Right cardiac atrium (tissue), 5 donors: ENCODE results near the gene COX6A2. TPM values are rescaled to one million over a fixed set of nuclear protein-coding genes. Genes with fewer than 3 reads are reported as not detected.

Experiments used
- ATAC-seq, 2 donors: fragments of 200-7000 bp; cut with Tn5 transposase; one replicate each; pipeline versions ENCODE4 v1.8.0 to v1.9.1; 2020; ENCODE audit warnings: moderate library complexity in 2 of 2, mild to moderate bottlenecking in 1 of 2
- DNase-seq, 3 donors: peaks; one replicate each; pipeline ENCODE4 v3.0.0-alpha.2; 2020
- H3K27ac ChIP-seq: one replicate; pipeline ENCODE4 v1.5.1; 2013; ENCODE audit warnings: mild to moderate bottlenecking, low read length, control low read depth, moderate library complexity
- H3K27me3 ChIP-seq: one replicate; pipeline ENCODE4 v1.6.1; 2013; ENCODE audit not compliant: control insufficient read depth, insufficient read depth
- H3K4me1 ChIP-seq: one replicate; pipeline ENCODE4 v1.6.1; 2013; ENCODE audit warnings: low read length; ENCODE audit not compliant: control insufficient read depth, insufficient read depth
- H3K4me3 ChIP-seq: one replicate; pipeline ENCODE4 v1.5.1; 2013; ENCODE audit warnings: low read length, control low read depth
- H3K9me3 ChIP-seq: one replicate; pipeline ENCODE4 v1.6.1; 2013; ENCODE audit warnings: low read length; ENCODE audit not compliant: control insufficient read depth
- WGBS: extraction: QIAGEN DNeasy Blood & Tissue Kit; methylation state at CpG from one replicate; pipeline ENCODE4 v1.1.7; 2013; 5-methylcytosine and 5-hydroxymethylcytosine counted together
- intact Hi-C, 4 donors: fragments of 100-400 bp; cut with DNase I; formaldehyde crosslinking; loops; one replicate each; pipeline versions ENCODE4 v1.11.0 to v1.14.0; 2022 to 2023
- long read RNA-seq, 4 donors: library from polyadenylated mRNA; unstranded; transcript quantifications; one replicate each; pipeline ENCODE4 v2.0.0, GENCODE V29; 2020 to 2021
- polyA plus RNA-seq: library from polyadenylated mRNA; stranded (reverse); fragments of 200-250 nt; gene quantifications from one replicate; pipeline ENCODE4 v1.2.3, GENCODE V29; 2013
- total RNA-seq, 4 donors: library from RNA; stranded (reverse); fragmentation: NEBNext Ultra II Directional; extraction: Animal tissue kit (Norgen Biotek cat#: 25700); gene quantifications; one replicate each; pipeline ENCODE4 v1.2.1, GENCODE V29; 2021
- donor health status: healthy with polysubstance abuse.
- donor health status: DM: no; HTN: yes; CAD: no.
- donor health status: DM: no; HTN: no; CAD: no.
- donor health status: DM: no; HTN: yes; CAD: no; lungs with severe emphysema.
- donor health status: DM: yes; HTN: yes; CAD: no.

COX6A2 gene
- total RNA-seq (1,000 to 10,000 TPM in 2 of 4 donors, 100 to 1,000 TPM in 2; 574 to 1,093 (median 918) TPM), polyA plus RNA-seq (4,696 TPM)
- long read RNA-seq, donor 1, transcript COX6A2-201 (3 exons, 440 nt) = major isoform, 281 of 297 reads
- long read RNA-seq, donor 1, transcript COX6A2-202 (2 exons, 353 nt) = minor isoform, 12 of 297 reads
- long read RNA-seq, donor 1, partial matches to known transcripts = 2 of 297 reads
- long read RNA-seq, donor 1, other reads (novel, unspliced or antisense) = 2 of 297 reads
- long read RNA-seq, donor 2, transcript COX6A2-202 (2 exons, 353 nt) = minor isoform, 44 of 745 reads
- long read RNA-seq, donor 2, transcript COX6A2-201 (3 exons, 440 nt) = major isoform, 695 of 745 reads
- long read RNA-seq, donor 2, partial matches to known transcripts = 2 of 745 reads
- long read RNA-seq, donor 2, other reads (novel, unspliced or antisense) = 4 of 745 reads
- long read RNA-seq, donor 3, transcript COX6A2-202 (2 exons, 353 nt) = minor isoform, 12 of 103 reads
- long read RNA-seq, donor 3, transcript COX6A2-201 (3 exons, 440 nt) = major isoform, 85 of 103 reads
- long read RNA-seq, donor 3, partial matches to known transcripts = 1 of 103 reads
- long read RNA-seq, donor 3, other reads (novel, unspliced or antisense) = 5 of 103 reads
- long read RNA-seq, donor 4, transcript COX6A2-201 (3 exons, 440 nt) = major isoform, 540 of 564 reads
- long read RNA-seq, donor 4, transcript COX6A2-202 (2 exons, 353 nt) = minor isoform, 16 of 564 reads
- long read RNA-seq, donor 4, partial matches to known transcripts = 4 of 564 reads
- long read RNA-seq, donor 4, other reads (novel, unspliced or antisense) = 4 of 564 reads

GRCh38 chr16:31428279-31428597 lies at the start of gene COX6A2:
TSS of gene COX6A2 (minus strand) at chr16:31428360. CDS start at chr16:31428325, 35 bp downstream.
- DNase-seq = peak in 1 of 3 donors; percentile 45
- intact Hi-C loops = no loop called here
- Histone ChIP-seq H3K4me3 (peak within 1 kb of the TSS; percentile 43), H3K27ac (peak within 1 kb of the TSS; percentile 98), H3K4me1 (no peaks in the 10 kb centered on the region), H3K9me3 (no peaks in the 10 kb centered on the region), H3K27me3 (no peaks in the 10 kb centered on the region)
- 40% methylated on average over 7 of the region's 7 CpGs for WGBS
- peak; percentile 74 to 75 for ATAC-seq

GRCh38 chr16:31477220-31478216 lies 49.4 kb upstream of the COX6A2 start:
- intact Hi-C loops = loop anchor here in 1 of 4 donors (10.0 kb wide), 1 partner anchor 217 kb away; no protein-coding TSS in a partner anchor
- 71% methylated on average over 67 of the region's 67 CpGs for WGBS
- H3K9me3 ChIP-seq = no peaks in the 10 kb centered on the region

GRCh38 chr16:31476303-31477219 lies 48.4 kb upstream of the COX6A2 start:
- ATAC-seq = peak in 1 of 2 donors; percentile 8
- WGBS = 72% methylated on average over 68 of the region's 68 CpGs
- no peaks in the 10 kb centered on the region for H3K4me1 ChIP-seq
- H3K27me3 ChIP-seq = no peaks in the 10 kb centered on the region
- H3K27ac ChIP-seq = no peak overlapping the region
- intact Hi-C loops = loop anchor here in 1 of 4 donors (10.0 kb wide), 1 partner anchor 218 kb away; no protein-coding TSS in a partner anchor
- H3K4me3 ChIP-seq = no peak overlapping the region
- peak; percentile 63 to 91 (median 91) for DNase-seq
- H3K9me3 ChIP-seq = no peaks in the 10 kb centered on the region

More at GRCh38 chr16:31477220-31478216, 49.4 kb upstream of the COX6A2 start:
- peak in 1 of 2 donors; percentile 5 for ATAC-seq
- DNase-seq = peak in 2 of 3 donors; percentile 71 to 72
- H3K4me3 ChIP-seq = no peak overlapping the region
- no peaks in the 10 kb centered on the region for H3K4me1 ChIP-seq
- H3K27me3 ChIP-seq = no peaks in the 10 kb centered on the region
- H3K27ac ChIP-seq = no peak overlapping the region

DNA sequence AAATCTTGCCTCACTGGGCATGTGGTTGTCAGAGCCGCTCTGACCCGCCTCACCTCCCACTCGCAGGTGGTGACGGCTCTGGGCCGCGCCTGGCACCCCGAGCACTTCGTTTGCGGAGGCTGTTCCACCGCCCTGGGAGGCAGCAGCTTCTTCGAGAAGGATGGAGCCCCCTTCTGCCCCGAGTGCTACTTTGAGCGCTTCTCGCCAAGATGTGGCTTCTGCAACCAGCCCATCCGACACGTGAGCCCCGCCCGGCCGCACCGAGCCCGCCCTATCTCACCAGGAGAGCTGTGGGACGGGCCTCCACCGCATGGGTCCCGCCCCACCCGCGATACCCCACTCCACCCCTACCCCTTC lies 47.8 kb upstream of the COX6A2 start:
- 83% methylated on average over 26 of the region's 26 CpGs for WGBS
- ATAC-seq = no peak
- Histone ChIP-seq H3K4me1 (peaks cover 5% of the 10 kb centered on the region), H3K4me3 (no peak overlapping the region), H3K9me3 (no peaks in the 10 kb centered on the region), H3K27ac (no peak overlapping the region), H3K27me3 (no peaks in the 10 kb centered on the region)
- peak in 1 of 3 donors; percentile 58 for DNase-seq
- intact Hi-C loops = loop anchor here in 1 of 4 donors (10.0 kb wide), 1 partner anchor 219 kb away; no protein-coding TSS in a partner anchor

- 91% methylated on average over 12 of the region's 12 CpGs for WGBS
- intact Hi-C loops = loop anchor here in 1 of 4 donors (10.0 kb wide), 1 partner anchor 220 kb away; no protein-coding TSS in a partner anchor
- Histone ChIP-seq H3K4me3 (no peak overlapping the region), H3K27ac (no peak overlapping the region), H3K4me1 (peaks cover 5% of the 10 kb centered on the region), H3K27me3 (no peaks in the 10 kb centered on the region), H3K9me3 (no peaks in the 10 kb centered on the region)
- ATAC-seq = no peak
- DNase-seq = peak in 1 of 3 donors; percentile 10
Observed at GRCh38 chr16:31474773-31475738, 46.9 kb upstream of the COX6A2 start.

- Histone ChIP-seq H3K27me3 (no peaks in the 10 kb centered on the region), H3K4me3 (no peak overlapping the region), H3K4me1 (peaks cover 5% of the 10 kb centered on the region), H3K27ac (no peak overlapping the region), H3K9me3 (no peaks in the 10 kb centered on the region)
- no peak for ATAC-seq
- intact Hi-C loops = loop anchor here in 1 of 4 donors (10.0 kb wide), 1 partner anchor 221 kb away; no protein-coding TSS in a partner anchor
- WGBS = 68% methylated on average over 12 of the region's 12 CpGs
- DNase-seq = peak in 2 of 3 donors; percentile 54 to 58
Observed at GRCh38 chr16:31474173-31474714, 46.1 kb upstream of the COX6A2 start.

GRCh38 chr16:31473264-31473984 lies 45.3 kb upstream of the COX6A2 start:
- intact Hi-C loops = loop anchor here in 1 of 4 donors (10.0 kb wide), 1 partner anchor 221 kb away; no protein-coding TSS in a partner anchor
- DNase-seq (peak in 2 of 3 donors; percentile 40 to 70), ATAC-seq (no peak)
- WGBS = 83% methylated on average over 17 of the region's 17 CpGs
- H3K4me1 ChIP-seq = peaks cover 5% of the 10 kb centered on the region
- H3K4me3 ChIP-seq = no peak overlapping the region
- H3K9me3 ChIP-seq = no peaks in the 10 kb centered on the region
- H3K27me3 ChIP-seq = no peaks in the 10 kb centered on the region
- no peak overlapping the region for H3K27ac ChIP-seq

GRCh38 chr16:31472709-31473203 lies 44.6 kb upstream of the COX6A2 start:
- WGBS = 23% methylated on average over 20 of the region's 20 CpGs
- ATAC-seq (peak; percentile 91 to 93), DNase-seq (peak; percentile 94 to 97 (median 96))
- peaks cover 5% of the 10 kb centered on the region for H3K4me1 ChIP-seq
- intact Hi-C loops = loop anchor here in 1 of 4 donors (10.0 kb wide), 1 partner anchor 222 kb away; no protein-coding TSS in a partner anchor
- peak overlapping the region; percentile 98 for H3K27ac ChIP-seq
- H3K9me3 ChIP-seq = no peaks in the 10 kb centered on the region
- H3K4me3 ChIP-seq = peak overlapping the region; percentile 80
- no peaks in the 10 kb centered on the region for H3K27me3 ChIP-seq
